Fibroblast of villous mesenchyme (primary cell): ENCODE measurements around the gene BPIFB4. TPM values are rescaled to one million over a fixed set of nuclear protein-coding genes. Genes with fewer than 3 reads are reported as not detected.

ENCODE experiments used
- DNase-seq: peaks from one replicate; pipeline ENCODE4 v3.0.0-alpha.2; 2010; ENCODE audit warnings: low read depth
- H3K4me3 ChIP-seq: 2 replicates; pipeline ENCODE4 v1.5.1; 2011; ENCODE audit warnings: low read depth, mild to moderate bottlenecking, low read length
- total RNA-seq: library from RNA; depleted of rRNA; stranded (reverse); fragments of >200 nt; gene quantifications from 2 replicates; pipeline ENCODE4 v1.2.3, GENCODE V29; 2012
- TF ChIP-seq, protein P1 (sequence below): IDR thresholded peaks from 2 replicates; pipeline ENCODE4 v1.5.1; 2012; ENCODE audit warnings: low read depth, mild to moderate bottlenecking, low read length; ENCODE audit not compliant: insufficient read depth

BPIFB4 gene
- total RNA-seq, 1 donor: not detected

DNA sequence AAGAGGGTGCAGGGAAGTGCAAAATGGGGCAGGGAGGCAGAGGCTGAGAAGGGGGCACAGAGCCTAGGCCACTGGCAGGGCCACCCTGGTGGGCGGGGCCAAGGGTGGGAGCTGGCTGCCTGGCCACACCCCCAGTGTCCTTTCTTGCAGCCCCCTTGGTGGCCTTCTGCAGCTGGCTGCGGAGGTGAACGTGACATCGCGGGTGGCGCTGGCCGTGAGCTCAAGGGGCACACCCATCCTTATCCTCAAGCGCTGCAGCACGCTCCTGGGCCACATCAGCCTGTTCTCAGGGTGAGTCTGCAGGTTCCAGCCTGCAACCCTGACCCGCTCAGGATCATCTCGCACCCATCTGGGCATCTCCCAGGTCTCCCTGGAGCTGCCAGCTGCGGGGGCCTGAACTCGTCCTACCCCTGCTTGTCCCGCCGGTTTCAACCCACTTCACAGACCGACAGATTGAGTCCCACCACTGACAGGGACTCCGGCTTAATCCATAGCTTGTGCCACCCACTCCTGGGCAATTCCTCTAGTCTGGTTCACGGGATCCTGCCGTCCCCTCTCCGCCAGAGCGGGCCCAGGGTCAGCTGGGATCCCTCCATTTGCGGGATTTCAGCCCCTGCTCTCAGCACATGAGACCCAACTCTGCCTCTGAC lies 19.6 kb upstream of the BPIFB4 start:
- TF ChIP-seq, protein P1, sequence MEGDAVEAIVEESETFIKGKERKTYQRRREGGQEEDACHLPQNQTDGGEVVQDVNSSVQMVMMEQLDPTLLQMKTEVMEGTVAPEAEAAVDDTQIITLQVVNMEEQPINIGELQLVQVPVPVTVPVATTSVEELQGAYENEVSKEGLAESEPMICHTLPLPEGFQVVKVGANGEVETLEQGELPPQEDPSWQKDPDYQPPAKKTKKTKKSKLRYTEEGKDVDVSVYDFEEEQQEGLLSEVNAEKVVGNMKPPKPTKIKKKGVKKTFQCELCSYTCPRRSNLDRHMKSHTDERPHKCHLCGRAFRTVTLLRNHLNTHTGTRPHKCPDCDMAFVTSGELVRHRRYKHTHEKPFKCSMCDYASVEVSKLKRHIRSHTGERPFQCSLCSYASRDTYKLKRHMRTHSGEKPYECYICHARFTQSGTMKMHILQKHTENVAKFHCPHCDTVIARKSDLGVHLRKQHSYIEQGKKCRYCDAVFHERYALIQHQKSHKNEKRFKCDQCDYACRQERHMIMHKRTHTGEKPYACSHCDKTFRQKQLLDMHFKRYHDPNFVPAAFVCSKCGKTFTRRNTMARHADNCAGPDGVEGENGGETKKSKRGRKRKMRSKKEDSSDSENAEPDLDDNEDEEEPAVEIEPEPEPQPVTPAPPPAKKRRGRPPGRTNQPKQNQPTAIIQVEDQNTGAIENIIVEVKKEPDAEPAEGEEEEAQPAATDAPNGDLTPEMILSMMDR: no peak
- DNase-seq: no peak
- H3K4me3 ChIP-seq: no peak overlapping the region

DNA sequence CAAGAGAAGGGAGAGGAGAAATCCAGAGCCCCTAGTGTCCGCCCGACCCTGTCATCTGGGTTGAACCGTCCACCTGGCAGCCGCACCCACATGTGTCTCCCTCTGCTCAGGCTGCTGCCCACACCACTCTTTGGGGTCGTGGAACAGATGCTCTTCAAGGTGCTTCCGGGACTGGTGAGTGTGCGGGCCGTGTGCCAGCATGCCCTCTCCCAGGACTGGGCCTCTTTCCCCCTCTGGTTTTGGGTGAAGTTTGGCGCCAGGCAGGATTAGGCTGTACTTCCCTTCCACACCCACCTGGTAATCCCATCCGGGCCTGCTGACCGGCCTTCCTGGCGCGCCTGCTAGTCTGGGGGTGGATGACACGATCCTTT lies 17.8 kb upstream of the BPIFB4 start:
- no peak for DNase-seq
- H3K4me3 ChIP-seq: no peak overlapping the region
- TF ChIP-seq, protein P1: no peak

DNA sequence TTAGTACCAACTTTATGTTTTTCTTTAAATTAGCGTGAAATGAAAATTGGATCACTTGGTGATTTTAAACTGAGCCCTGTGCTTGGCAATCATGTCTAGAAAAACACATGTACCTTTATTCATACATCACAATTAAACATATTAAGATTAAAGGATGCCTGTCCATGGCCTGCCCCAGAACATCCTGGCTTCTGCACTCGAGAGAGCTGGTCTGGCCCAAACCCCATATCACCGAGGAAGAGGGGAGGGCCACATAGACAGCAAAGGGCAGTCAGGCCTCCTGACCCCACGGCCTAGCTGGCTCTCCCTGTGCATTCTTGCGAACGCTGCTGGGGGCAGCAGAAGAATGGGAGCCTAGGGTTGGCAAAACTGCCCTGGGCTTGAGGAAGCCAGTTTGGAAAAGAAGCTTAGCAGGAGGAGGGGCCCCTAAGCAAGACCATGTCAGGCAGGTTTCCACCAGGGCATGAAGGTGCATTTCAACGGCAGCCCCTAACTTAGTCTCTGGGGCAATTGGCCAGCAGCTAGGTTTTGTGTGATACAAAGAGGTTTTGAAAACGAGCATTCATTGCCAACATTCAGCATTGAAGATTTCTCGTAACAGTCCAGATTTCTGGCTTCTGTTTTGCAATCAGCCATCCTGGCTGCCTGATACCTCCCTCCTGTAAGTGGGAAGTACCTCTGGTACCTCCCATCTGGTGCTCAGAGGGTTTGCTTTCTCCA lies 17.2 kb upstream of the BPIFB4 start:
- DNase-seq: no peak
- TF ChIP-seq, protein P1: no peak
- no peak overlapping the region for H3K4me3 ChIP-seq

DNA sequence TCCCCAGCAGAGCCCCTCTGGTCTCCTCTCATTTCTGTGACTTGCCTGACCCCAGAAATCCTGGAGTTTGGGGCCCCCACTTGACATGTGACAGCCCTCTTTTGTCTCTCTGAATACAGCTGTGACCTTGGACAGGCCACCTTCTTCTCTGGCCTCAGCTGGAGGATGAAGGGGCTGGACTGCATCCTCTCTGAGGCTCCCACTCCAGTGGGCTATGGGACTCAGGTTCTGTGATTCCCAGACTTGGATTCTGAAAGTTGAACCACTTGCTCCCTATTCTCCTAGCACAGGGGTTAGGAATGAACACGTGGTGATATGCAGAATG lies 16.7 kb upstream of the BPIFB4 start:
- TF ChIP-seq, protein P1: no peak
- no peak overlapping the region for H3K4me3 ChIP-seq
- DNase-seq: no peak

DNA sequence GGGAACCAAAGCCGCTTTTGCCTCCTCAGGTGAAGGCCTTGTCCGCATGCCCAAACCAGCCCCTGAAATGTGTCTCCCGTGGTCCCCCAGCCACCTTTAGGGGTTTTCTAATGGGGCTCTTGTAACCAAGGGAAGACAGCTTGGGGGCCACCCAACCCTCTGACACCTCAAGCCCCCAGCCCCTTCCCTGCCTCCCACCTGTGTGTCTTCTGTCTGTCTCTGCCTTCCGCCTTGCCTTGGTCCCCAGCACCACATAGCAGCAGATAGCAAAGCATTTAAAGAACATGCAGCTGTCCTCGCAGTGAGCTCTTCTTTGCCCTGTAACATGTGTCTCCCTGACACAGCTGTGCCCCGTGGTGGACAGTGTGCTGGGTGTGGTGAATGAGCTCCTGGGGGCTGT lies 16.2 kb upstream of the BPIFB4 start:
- no peak for DNase-seq
- no peak overlapping the region for H3K4me3 ChIP-seq

DNA sequence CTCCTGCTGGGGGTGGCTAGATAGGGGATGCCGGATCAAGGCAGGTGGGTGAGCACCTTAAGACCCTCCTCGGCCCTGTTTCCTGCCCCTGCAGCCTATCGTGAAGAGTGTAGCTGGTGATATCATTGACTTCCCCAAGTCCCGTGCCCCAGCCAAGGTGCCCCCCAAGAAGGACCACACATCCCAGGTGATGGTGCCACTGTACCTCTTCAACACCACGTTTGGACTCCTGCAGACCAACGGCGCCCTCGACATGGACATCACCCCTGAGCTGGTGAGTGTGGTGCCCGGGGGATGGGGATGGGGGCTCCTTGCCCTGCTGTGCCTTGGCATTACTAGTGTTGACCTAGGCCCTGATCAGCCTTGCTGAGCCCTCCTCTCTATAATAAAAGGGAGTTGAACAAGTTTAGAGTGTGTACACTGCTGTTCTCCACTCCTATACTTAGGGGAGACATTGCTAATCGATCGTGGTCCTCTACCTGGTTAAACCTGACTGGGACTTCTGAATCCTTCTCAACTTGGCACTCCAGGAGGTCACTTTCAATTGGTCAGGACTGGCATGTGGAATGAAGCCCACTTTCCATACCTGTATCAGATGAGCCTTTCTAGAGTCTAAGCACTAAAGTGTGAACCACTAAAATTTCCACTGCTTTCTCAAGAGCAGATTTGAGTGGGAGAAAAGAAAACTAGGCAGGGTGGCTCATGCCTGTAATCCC lies 14.7 kb upstream of the BPIFB4 start:
- no peak overlapping the region for H3K4me3 ChIP-seq
- no peak for DNase-seq
- TF ChIP-seq, protein P1: no peak

More for the DNA sequence above, 16.2 kb upstream of the BPIFB4 start:
- TF ChIP-seq, protein P1: no peak
